A673 (cell line): Measurements from ENCODE around the gene ZNF212. TPM values are rescaled to one million over a fixed set of nuclear protein-coding genes. Genes with fewer than 3 reads are reported as not detected.

Experiments used
- BruUV-seq: library from RNA; stranded (reverse); fragments of 400-500 nt; replicated peaks from 2 replicates; lab custom pipeline; 2021; lab: Mats Ljungman, UMichigan
- CTCF ChIA-PET: fragments of 300-600 bp; sonication (Branson Sonifier 250); formaldehyde crosslinking; loops from one replicate; lab custom pipeline; 2022; ENCODE audit warnings: antibody characterized with exemption; lab: Charles Lee
- POLR2A ChIA-PET: fragments of 300-600 bp; sonication (Branson Sonifier 250); formaldehyde crosslinking; loops from one replicate; lab custom pipeline; 2022; ENCODE audit warnings: antibody characterized with exemption; ENCODE audit not compliant: low non-redundant PET; lab: Charles Lee
- DNase-seq: peaks from one replicate; pipeline ENCODE4 v3.0.0-alpha.2; 2015; ENCODE audit warnings: low spot score
- H3K27ac ChIP-seq: fragments of 200-600 bp; sonication (generic); 2 replicates; pipeline ENCODE4 v1.5.1; 2016; ENCODE audit warnings: mixed run types, low read depth, mild to moderate bottlenecking, mixed read lengths, antibody characterized with exemption, low read length; ENCODE audit not compliant: poor library complexity, severe bottlenecking
- H3K27me3 ChIP-seq: fragments of 200-600 bp; sonication (generic); replicated peaks from 2 replicates; pipeline ENCODE4 v1.6.1; 2017; ENCODE audit warnings: mixed run types, low read depth, mild to moderate bottlenecking, mixed read lengths, antibody characterized with exemption, low read length; ENCODE audit not compliant: insufficient read depth, poor library complexity
- H3K36me3 ChIP-seq: fragments of 200-600 bp; sonication (generic); 2 replicates; pipeline ENCODE4 v1.6.1; 2016; ENCODE audit warnings: mixed run types, mild to moderate bottlenecking, mixed read lengths, antibody characterized with exemption, low read length; ENCODE audit not compliant: insufficient read depth, poor library complexity, severe bottlenecking
- H3K4me1 ChIP-seq: fragments of 200-600 bp; sonication (generic); 2 replicates; pipeline ENCODE4 v1.6.1; 2017; ENCODE audit warnings: mixed run types, mild to moderate bottlenecking, mixed read lengths, antibody characterized with exemption, low read length; ENCODE audit not compliant: insufficient read depth, poor library complexity, severe bottlenecking
- H3K4me3 ChIP-seq: fragments of 200-600 bp; sonication (generic); 2 replicates; pipeline ENCODE4 v1.5.1; 2016; ENCODE audit warnings: low read depth, mixed run types, mild to moderate bottlenecking, mixed read lengths, low read length; ENCODE audit not compliant: poor library complexity, severe bottlenecking
- H3K9me3 ChIP-seq: fragments of 200-600 bp; sonication (generic); 2 replicates; pipeline ENCODE4 v1.6.1; 2016; ENCODE audit warnings: mixed run types, low read depth, mild to moderate bottlenecking, mixed read lengths, antibody characterized with exemption, low read length; ENCODE audit not compliant: poor library complexity, severe bottlenecking
- CTCF ChIP-seq: fragments of 300-800, 200-600 bp; sonication (generic); conservative IDR thresholded peaks from 2 replicates; pipeline ENCODE4 v1.5.1; 2017; ENCODE audit warnings: low read depth, mild to moderate bottlenecking, antibody characterized with exemption, low read length, moderate library complexity, mixed read lengths
- EZH2 ChIP-seq: fragments of 200-600 bp; sonication (generic); IDR thresholded peaks from 2 replicates; pipeline ENCODE4 v1.6.1; 2017; ENCODE audit warnings: borderline replicate concordance, low read depth, mild to moderate bottlenecking, mixed read lengths, antibody characterized with exemption, low read length; ENCODE audit not compliant: poor library complexity, severe bottlenecking
- intact Hi-C: fragments of 100-400 bp; cut with micrococcal nuclease; formaldehyde crosslinking; loops from one replicate; pipeline ENCODE4 v1.10.0; 2022; ENCODE audit not compliant: unreplicated experiment
- total RNA-seq: library from RNA; stranded (reverse); gene quantifications from 2 replicates; pipeline ENCODE4 v1.2.3, GENCODE V29; 2021

Gene ZNF212
- total RNA-seq, 1 experiment from 2014 or later, result 12.3 TPM

GRCh38 chr7:149255174-149255573, 15.7 kb downstream of the ZNF212 start:
- Histone ChIP-seq H3K4me3 (no peak overlapping the region), H3K4me1 (no peaks in the 10 kb centered on the region), H3K27me3 (no peaks in the 10 kb centered on the region), H3K36me3 (peaks cover 29% of the 10 kb centered on the region), H3K27ac (no peak overlapping the region), H3K9me3 (no peaks in the 10 kb centered on the region)
- no TSS peak for BruUV-seq
- no peak for DNase-seq
- no peak for TF ChIP-seq CTCF
- no peak for TF ChIP-seq EZH2
- ChIA-PET POLR2A (no interaction called here), CTCF (no interaction called here)
- intact Hi-C loops, result no loop called here

GRCh38 chr7:149256568-149256967, 17.1 kb downstream of the ZNF212 start:
- H3K9me3 ChIP-seq, result no peaks in the 10 kb centered on the region
- CTCF ChIA-PET, result no interaction called here
- no peak for DNase-seq
- no peaks in the 10 kb centered on the region for H3K4me1 ChIP-seq
- intact Hi-C loops, result no loop called here
- H3K4me3 ChIP-seq, result no peak overlapping the region
- POLR2A ChIA-PET, result no interaction called here
- peaks cover 29% of the 10 kb centered on the region for H3K36me3 ChIP-seq
- TF ChIP-seq EZH2, result no peak
- no peak for TF ChIP-seq CTCF
- H3K27ac ChIP-seq, result no peak overlapping the region
- H3K27me3 ChIP-seq, result no peaks in the 10 kb centered on the region
- BruUV-seq, result no TSS peak

- peaks cover 25% of the 10 kb centered on the region for H3K36me3 ChIP-seq
- no peak overlapping the region for H3K27ac ChIP-seq
- H3K9me3 ChIP-seq, result no peaks in the 10 kb centered on the region
- ChIA-PET CTCF (no interaction called here), POLR2A (no interaction called here)
- H3K4me3 ChIP-seq, result no peak overlapping the region
- no peak for TF ChIP-seq EZH2
- TF ChIP-seq CTCF, result no peak
- no peak for DNase-seq
- H3K4me1 ChIP-seq, result no peaks in the 10 kb centered on the region
- intact Hi-C loops, result no loop called here
- BruUV-seq, result no TSS peak
- no peaks in the 10 kb centered on the region for H3K27me3 ChIP-seq
Measured at GRCh38 chr7:149257146-149257545, 17.7 kb downstream of the ZNF212 start.
